ENCODE data around the gene SSTR5.
"Not testable (repeated sequence)": the region's sequence is repeated elsewhere in the genome, so short reads cannot be mapped to it uniquely, and the experiment has no call there.

Gene SSTR5

GRCh38 chr16:1072526-1073261 is at the start of gene SSTR5:
TSS of gene SSTR5 (plus strand) at chr16:1072747. CDS start at chr16:1078869, 6,122 bp downstream.
- no peak for DNase-seq

DNA sequence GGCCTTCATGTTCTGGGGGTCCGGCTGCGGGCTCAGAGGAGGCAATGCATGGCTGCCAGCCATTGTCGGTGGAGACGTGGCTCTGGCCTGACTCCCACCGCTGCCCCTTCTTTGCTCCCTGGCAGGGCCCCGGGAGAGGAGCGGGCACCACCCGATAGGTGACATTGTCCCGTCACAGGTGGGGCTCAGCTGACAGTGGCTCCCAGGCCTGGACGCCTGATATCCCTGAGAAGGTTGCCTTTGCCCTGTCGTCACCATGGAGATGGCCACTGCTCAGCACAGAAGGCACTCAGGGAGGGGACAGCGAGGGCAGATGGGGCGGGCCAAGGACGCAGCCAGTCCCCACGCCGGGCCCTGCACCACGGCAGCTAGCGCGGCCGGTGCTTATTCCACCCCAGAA is 48.4 kb upstream of the SSTR5 start:
- DNase-seq, result no peak

DNA sequence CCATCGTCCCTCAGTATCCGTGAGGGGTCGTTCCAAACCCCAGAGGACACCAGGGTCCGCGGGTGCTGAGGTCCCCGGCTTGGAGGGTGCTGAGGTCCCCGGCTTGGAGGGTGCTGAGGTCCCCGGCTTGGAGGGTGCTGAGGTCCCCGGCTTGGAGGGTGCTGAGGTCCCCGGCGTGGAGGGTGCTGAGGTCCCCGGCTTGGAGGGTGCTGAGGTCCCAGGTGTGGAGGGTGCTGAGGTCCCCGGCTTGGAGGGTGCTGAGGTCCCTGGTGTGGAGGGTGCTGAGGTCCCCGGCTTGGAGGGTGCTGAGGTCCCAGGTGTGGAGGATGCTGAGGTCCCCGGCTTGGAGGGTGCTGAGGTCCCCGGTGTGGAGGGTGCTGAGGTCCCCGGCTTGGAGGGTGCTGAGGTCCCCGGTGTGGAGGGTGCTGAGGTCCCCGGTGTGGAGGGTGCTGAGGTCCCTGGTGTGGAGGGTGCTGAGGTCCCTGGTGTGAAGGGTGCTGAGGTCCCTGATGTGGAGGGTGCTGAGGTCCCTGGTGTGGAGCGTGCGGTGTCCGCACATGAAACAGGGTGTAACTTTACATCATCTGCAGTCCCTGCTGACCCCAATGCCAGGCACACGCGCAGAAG is 47.3 kb upstream of the SSTR5 start:
- DNase-seq, result not testable (repeated sequence)

DNA sequence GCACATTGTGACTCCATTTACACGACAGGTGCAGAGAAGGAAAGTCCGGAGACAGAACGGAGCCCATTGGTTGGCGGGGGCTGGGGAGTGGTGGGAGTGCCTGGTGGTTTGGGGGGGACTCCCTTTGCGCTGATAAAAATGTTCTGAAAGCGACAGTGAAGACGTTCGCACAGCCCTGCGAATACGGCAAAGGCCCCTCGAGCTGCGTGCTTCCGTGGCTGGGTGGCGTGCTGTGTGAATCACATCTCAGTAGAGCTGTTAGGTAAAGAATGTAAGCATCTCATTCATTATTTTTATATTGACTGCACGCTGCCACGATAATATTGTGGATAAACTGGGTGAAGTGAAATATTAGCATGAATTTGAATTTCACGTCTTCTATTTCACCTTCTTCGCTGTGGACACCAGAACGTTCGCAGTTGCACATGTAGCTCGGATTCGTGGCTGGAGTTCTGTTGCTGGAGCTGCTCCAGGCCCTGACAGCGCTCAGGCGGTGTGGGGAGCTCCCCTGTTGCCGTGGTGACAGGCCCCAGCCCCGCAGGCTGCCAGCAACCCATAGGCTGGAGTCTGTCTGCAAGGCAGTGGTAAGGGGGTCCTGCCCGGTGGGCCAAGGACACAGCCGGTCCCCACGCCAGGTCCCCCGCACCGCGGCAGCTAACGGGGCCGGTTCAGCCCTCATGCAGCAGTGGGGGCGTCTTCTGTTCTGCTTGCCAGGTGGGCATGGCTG is 46.3 kb upstream of the SSTR5 start:
- DNase-seq, result no peak

- no peak for DNase-seq
Observed at GRCh38 chr16:1026784-1027500, 45.6 kb upstream of the SSTR5 start.

- no peak for DNase-seq
Observed at GRCh38 chr16:1027501-1027815, 45.1 kb upstream of the SSTR5 start.

DNA sequence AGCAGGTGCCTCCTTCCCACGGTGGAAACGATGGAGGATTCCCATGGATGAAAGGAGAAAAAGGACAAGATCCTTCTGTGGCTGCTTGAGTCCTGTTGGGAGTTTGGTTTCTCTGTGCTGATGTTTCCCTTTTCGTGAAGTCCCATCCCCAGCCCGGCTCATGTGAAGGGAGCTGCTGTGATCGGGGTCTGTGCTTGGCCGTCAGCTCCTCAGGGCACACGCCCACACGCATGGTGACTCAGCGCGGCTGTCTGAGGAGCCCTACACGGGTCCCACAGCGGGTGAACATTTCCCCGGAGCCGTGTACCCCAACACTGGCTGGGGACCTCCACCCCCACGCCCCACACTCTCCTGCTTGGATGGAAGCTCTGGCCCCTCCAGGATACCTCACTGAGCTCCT is 44.5 kb upstream of the SSTR5 start:
- no peak for DNase-seq

GRCh38 chr16:1028524-1029258 is 43.9 kb upstream of the SSTR5 start:
- DNase-seq, result no peak

GRCh38 chr16:1029259-1029545 is 43.3 kb upstream of the SSTR5 start:
- DNase-seq, result no peak

DNA sequence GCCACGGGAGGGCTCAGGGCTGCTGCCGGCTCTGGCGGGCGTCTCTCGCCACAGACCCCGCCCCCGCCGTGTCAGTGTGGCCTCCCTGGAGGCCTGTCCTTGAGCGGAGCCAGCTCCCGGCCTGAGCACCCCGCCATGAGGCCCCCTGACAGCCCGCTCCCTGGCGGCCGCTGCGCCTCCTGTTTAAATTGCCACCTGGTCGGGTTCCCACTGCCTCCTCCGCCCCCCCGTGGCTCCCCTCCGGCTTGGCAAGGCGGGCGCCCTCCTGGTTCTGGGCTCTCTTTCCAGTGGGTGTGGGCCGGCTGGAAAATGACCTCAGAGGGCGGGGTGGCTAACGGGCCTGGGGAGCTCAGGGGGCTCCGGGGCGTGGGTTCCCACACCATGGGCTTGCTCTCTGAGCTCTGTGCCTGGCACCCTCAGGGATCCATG is 42.1 kb upstream of the SSTR5 start:
- no peak for DNase-seq

DNA sequence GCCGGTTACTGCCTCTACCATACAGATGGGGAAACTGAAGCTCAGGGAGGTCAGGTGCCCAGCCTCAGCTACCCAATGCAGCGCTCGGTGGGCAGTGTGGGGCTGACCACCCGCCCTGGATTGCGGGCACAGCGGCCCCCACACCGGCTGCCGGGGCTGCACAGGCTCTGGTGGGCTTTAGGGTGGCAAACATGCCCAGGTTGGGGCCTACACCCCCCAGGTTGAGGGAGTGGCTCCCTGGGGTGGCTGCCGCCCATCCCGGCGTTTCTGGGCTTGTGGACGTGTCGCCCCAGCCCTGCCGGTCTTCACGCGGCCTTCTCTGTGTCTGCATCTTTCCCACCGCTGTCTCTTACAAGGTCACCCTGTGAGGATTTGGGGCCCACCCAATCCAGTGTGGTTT is 40.9 kb upstream of the SSTR5 start:
- DNase-seq, result no peak

DNA sequence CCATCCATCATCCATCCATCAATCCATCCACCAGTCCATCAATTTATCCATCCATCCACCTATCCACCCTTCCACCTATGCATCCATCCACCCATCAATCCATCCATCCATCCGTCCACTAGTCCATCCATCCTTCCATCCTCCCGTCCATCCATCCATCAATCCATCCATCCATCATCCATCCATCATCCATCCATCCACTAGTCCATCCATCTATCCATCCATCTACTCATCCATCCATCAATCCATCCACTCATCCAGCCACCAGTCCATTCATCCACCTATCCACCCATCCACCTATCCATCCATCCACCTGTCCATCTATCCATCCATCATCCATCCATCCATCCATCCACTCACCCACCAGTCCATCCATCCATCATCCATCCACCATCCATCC is 39.9 kb upstream of the SSTR5 start:
- DNase-seq, result no peak

DNA sequence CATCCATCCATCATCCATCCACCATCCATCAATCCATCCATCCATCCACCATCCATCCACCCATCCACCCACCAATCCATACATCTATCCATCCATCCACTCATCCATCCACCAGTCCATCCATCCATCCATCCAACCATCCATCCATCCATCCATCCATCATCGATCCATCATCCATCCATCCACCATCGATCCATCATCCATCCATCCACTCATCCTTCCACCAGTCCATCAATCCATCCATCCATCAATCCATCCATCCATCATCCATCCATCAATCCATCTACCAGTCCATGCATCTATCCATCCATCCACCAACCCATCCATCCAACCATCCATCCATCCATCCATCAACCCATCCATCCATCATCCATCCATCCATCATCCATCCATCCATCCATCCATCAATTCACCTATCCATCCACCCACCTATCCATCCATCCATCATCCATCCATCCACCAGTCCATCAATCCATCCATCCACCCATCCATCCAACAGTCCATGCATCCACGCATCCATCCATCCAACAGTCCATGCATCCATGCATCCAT is 39.3 kb upstream of the SSTR5 start:
- no peak for DNase-seq

GRCh38 chr16:1034230-1035065 is 38.1 kb upstream of the SSTR5 start:
- no peak for DNase-seq

- DNase-seq, result no peak
Observed at GRCh38 chr16:1035066-1035415, 37.5 kb upstream of the SSTR5 start.

GRCh38 chr16:1036166-1036565 is 36.4 kb upstream of the SSTR5 start:
- no peak for DNase-seq

GRCh38 chr16:1036726-1037393 is 35.7 kb upstream of the SSTR5 start:
- no peak for DNase-seq

- DNase-seq, result no peak
Observed at GRCh38 chr16:1037394-1038257, 34.9 kb upstream of the SSTR5 start.

- DNase-seq, result no peak
Observed at GRCh38 chr16:1038932-1039331, 33.6 kb upstream of the SSTR5 start.

DNA sequence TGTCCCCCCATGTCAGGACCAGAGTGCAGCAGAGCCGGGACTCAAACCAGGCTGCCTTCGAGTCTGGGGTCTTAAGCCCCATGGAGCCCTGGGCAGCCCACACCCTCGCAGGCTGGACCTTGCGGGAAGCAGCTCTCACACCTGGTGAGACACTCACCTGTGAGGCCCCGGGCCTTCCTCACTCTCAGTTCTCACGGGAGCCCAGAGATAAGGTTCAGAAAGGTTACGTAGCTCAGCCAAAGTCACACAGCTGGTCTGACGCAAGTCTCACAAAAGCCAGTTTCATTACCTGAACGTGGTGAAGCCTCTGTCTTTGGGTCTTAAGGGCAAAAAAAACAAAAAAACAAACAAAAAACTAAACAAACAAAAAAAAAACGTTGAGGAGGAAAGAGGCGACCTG is 32.8 kb upstream of the SSTR5 start:
- no peak for DNase-seq
